ENCODE data around the gene PMPCA. TPM values are rescaled to one million over a fixed set of nuclear protein-coding genes. Genes with fewer than 3 reads are reported as not detected.
A peak's percentile ranks its signal among the peaks of the same experiment; 100 is the strongest.

The PMPCA gene
- total and polyA plus RNA-seq, 2 of the 13 experiments (the other 11 are each of a cell fraction or from before 2014, with no cell fraction given) = 70.2 to 88.4 TPM

DNA sequence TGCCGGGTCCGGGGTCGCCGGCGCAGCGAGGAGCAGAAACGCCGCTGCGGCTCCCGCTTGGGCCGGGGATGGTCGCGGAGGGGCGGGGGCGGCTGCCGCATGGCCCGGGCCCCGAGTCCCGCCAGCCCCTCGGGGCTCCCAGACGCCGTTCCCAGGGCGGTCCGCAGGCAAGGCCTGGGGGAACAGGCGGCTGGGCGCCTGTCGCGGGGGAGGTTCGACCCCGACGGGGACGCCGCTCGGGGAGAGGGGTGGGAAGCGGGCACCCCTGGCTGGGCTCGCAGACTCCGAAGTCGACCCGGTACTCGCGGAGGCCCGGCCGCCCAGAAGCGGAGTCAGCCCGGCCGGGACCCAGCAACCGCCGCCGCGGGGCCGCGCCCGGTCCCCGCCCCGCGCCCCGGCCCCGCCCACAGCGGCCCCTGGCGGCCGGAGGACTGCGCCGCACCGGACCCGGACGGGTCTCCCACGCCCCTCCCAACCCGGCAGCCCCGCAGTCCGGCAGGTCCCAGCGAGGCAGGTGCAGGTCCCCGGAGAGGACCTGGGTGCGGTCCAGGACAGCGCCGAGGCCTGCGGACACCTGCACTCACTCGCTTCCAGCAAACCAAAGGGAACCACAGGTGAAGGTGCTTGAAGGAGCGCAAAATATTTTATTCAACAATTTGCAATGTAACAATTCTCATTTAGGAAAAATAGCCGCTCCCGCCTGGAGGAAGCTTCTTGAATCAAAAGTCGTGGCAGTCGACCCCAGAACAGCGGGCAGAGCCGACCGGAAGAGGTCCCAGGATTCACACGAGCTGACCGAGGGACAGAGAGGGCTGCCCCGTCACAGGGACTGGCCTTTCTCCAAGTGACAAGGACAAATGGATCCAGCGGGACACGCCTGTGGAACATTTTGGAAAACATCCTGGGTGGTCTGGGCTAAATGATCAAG is 29.3 kb downstream of the PMPCA start, which contains the start of gene INPP5E (continued):
- TF ChIP-seq RERE (CRISPR knock-in tag; IDR thresholded peaks at IDR 0.05; ENCODE audit: low read depth) = no peak
- no peak for TF ChIP-seq ZBTB40 (IDR thresholded peaks at IDR 0.05)
- no peak for TF ChIP-seq ZBTB40 (CRISPR knock-in tag; IDR thresholded peaks at IDR 0.05)
- TF ChIP-seq MTF1 (CRISPR knock-in tag; IDR thresholded peaks at IDR 0.05) = no peak
- TF ChIP-seq SKIL (CRISPR knock-in tag; IDR thresholded peaks at IDR 0.05; ENCODE audit: borderline replicate concordance) = no peak
- peak; percentile 17; the same call in 1 of the 2 replicates for TF ChIP-seq ZNF558 (CRISPR knock-in tag; IDR thresholded peaks at IDR 0.05; ENCODE audit: borderline replicate concordance)
- TF ChIP-seq HCFC1 (IDR thresholded peaks at IDR 0.05; ENCODE audit: low read depth, low read length) = no peak
- TF ChIP-seq ETV6 (CRISPR knock-in tag; conservative IDR thresholded peaks at IDR 0.05) = no peak
- TF ChIP-seq MYC (CRISPR knock-in tag; IDR thresholded peaks at IDR 0.05; ENCODE audit: borderline replicate concordance) = peak; percentile 30; the same call in 1 of the 2 replicates
- TF ChIP-seq SP1 (IDR thresholded peaks at IDR 0.05) = no peak
- no peak for TF ChIP-seq SP1 (CRISPR knock-in tag; IDR thresholded peaks at IDR 0.05)
- no peak for TF ChIP-seq GLI4 (CRISPR knock-in tag; IDR thresholded peaks at IDR 0.05; ENCODE audit: borderline replicate concordance)

Data from HepG2 (cell line).